SK-N-SH (cell line): ENCODE measurements around the gene VEGFB. TPM values are rescaled to one million over a fixed set of nuclear protein-coding genes. Genes with fewer than 3 reads are reported as not detected.

Source experiments
- CTCF ChIA-PET: fragments of 300-600, 350-600 bp; formaldehyde crosslinking; extraction: SDS; loops from one replicate; lab custom pipeline; 2021; lab: Yijun Ruan, JAX
- POLR2A ChIA-PET: fragments of 350-600 bp; sonication (Branson Sonifier 250); formaldehyde crosslinking; extraction: SDS; loops from one replicate; lab custom pipeline; 2020; ENCODE audit warnings: antibody characterized with exemption, inconsistent platforms; lab: Yijun Ruan, JAX
- DNase-seq: peaks from one replicate; pipeline ENCODE4 v3.0.0; 2012
- H2AFZ ChIP-seq: fragments of 200-600 bp; sonication (generic); 2 replicates; pipeline ENCODE4 v1.8.1; 2016; ENCODE audit warnings: antibody characterized with exemption, mild to moderate bottlenecking, low read depth
- H3F3A ChIP-seq: fragments of 200-600 bp; sonication (generic); replicated peaks from 2 replicates; pipeline ENCODE3; 2016; ENCODE audit warnings: antibody characterized with exemption, mild to moderate bottlenecking; ENCODE audit not compliant: insufficient read depth
- H3K27ac ChIP-seq, 2 experiments: fragments of 200-500 bp in 1 of 2; fragments of 200-600 bp in 1 of 2; sonication (Bioruptor generic) in 1 of 2; sonication (generic), shearing (Covaris generic) in 1 of 2; 2 replicates each; pipeline versions ENCODE4 v1.5.1 to v1.6.1; 2014 to 2016; ENCODE audit warnings: low read depth in 2 of 2, inconsistent platforms in 1 of 2, low read length in 1 of 2, mild to moderate bottlenecking in 1 of 2, mixed read lengths in 1 of 2
- H3K27me3 ChIP-seq: fragments of 200-600 bp; sonication (generic), shearing (Covaris generic); 2 replicates; pipeline ENCODE4 v1.6.1; 2016; ENCODE audit warnings: mixed run types; ENCODE audit not compliant: insufficient read depth
- H3K36me3 ChIP-seq, 2 experiments: fragments of 200-500 bp in 1 of 2; fragments of 200-600 bp in 1 of 2; sonication (Bioruptor generic) in 1 of 2; sonication (generic) in 1 of 2; replicated peaks in 1 of 2; 2 replicates each; pipeline versions ENCODE3 to v1.5.1; 2014 to 2016; ENCODE audit warnings: low read length in 1 of 2, mild to moderate bottlenecking in 1 of 2; ENCODE audit not compliant: insufficient read depth in 2 of 2, control insufficient read depth in 1 of 2
- H3K4me1 ChIP-seq, 2 experiments: fragments of 200-500 bp in 1 of 2; fragments of 200-600 bp in 1 of 2; sonication (Bioruptor generic) in 1 of 2; sonication (generic), shearing (Covaris generic) in 1 of 2; 2 replicates each; pipeline versions ENCODE4 v1.5.1 to v1.6.1; 2014 to 2016; ENCODE audit warnings: low read depth in 1 of 2, low read length in 1 of 2, mixed run types in 1 of 2; ENCODE audit not compliant: insufficient read depth in 2 of 2, control insufficient read depth in 1 of 2
- H3K4me2 ChIP-seq: fragments of 200-600 bp; sonication (generic), shearing (Covaris generic); 2 replicates; pipeline ENCODE4 v1.6.1; 2017; ENCODE audit warnings: mixed run types
- H3K4me3 ChIP-seq, 2 experiments: fragments of 200-500 bp in 1 of 2; fragments of 200-600 bp in 1 of 2; sonication (Bioruptor generic) in 1 of 2; sonication (generic), shearing (Covaris generic) in 1 of 2; 2 replicates each; pipeline versions ENCODE4 v1.5.1 to v1.8.1; 2014 to 2016; ENCODE audit warnings: low read depth in 2 of 2, inconsistent platforms in 1 of 2, low read length in 1 of 2, mild to moderate bottlenecking in 1 of 2, mixed read lengths in 1 of 2, moderate library complexity in 1 of 2
- H3K79me2 ChIP-seq: fragments of 200-600 bp; sonication (generic); 2 replicates; pipeline ENCODE4 v1.8.1; 2017; ENCODE audit warnings: mild to moderate bottlenecking; ENCODE audit not compliant: insufficient read depth
- H3K9ac ChIP-seq: fragments of 200-600 bp; sonication (generic); 2 replicates; pipeline ENCODE4 v1.6.1; 2017; ENCODE audit warnings: mixed run types
- H3K9me2 ChIP-seq: fragments of 200-600 bp; sonication (generic); 2 replicates; pipeline ENCODE4 v1.6.1; 2017; ENCODE audit warnings: mixed run types
- H3K9me3 ChIP-seq: fragments of 200-600 bp; sonication (generic); 2 replicates; pipeline ENCODE4 v1.6.1; 2017; ENCODE audit warnings: mixed run types, mild to moderate bottlenecking, moderate library complexity
- H4K20me1 ChIP-seq: fragments of 200-600 bp; sonication (generic); 2 replicates; pipeline ENCODE4 v1.6.1; 2017; ENCODE audit warnings: mild to moderate bottlenecking, mixed run types; ENCODE audit not compliant: insufficient read depth
- EP300 ChIP-seq, 2 experiments: IDR thresholded peaks; 2 replicates each; pipeline versions ENCODE4 v1.4.0 to v1.6.1; 2012; ENCODE audit warnings: borderline replicate concordance in 1 of 2, low read depth in 1 of 2, low read length in 1 of 2
- FOXJ3 ChIP-seq: sonication (generic); formaldehyde crosslinking; IDR thresholded peaks from 2 replicates; pipeline ENCODE4 v1.5.1; 2020; ENCODE audit warnings: mild to moderate bottlenecking, missing genetic modification reagents
- JUND ChIP-seq: IDR thresholded peaks from 2 replicates; pipeline ENCODE4 v1.4.0; 2012
- POLR2AphosphoS5 ChIP-seq: IDR thresholded peaks from 2 replicates; pipeline ENCODE4 v1.6.1; 2012; ENCODE audit warnings: low read depth, low read length
- RCOR1 ChIP-seq: fragments of 150-350 bp; IDR thresholded peaks from 2 replicates; pipeline ENCODE4 v1.6.1; 2017; ENCODE audit warnings: antibody characterized with exemption, low read length
- SMC3 ChIP-seq: IDR thresholded peaks from 2 replicates; pipeline ENCODE4 v1.6.1; 2012; ENCODE audit warnings: low read depth, low read length, improper control_type of control experiment
- TAF1 ChIP-seq: IDR thresholded peaks from 2 replicates; pipeline ENCODE4 v1.6.1; 2012; ENCODE audit warnings: low read depth, mild to moderate bottlenecking, low read length, moderate library complexity, borderline replicate concordance
- TEAD4 ChIP-seq: IDR thresholded peaks from 2 replicates; pipeline ENCODE4 v1.4.0; 2012; ENCODE audit warnings: mild to moderate bottlenecking, borderline replicate concordance; ENCODE audit not compliant: insufficient read depth
- whole genome bisulfite sequencing: methylation state at CpG from one replicate; pipeline ENCODE4 v1.1.6; 2017; ENCODE audit warnings: low lambda C conversion rate; 5-methylcytosine and 5-hydroxymethylcytosine counted together
- polyA plus RNA-seq, 3 experiments: library from polyadenylated mRNA; depleted of rRNA; stranded (reverse); fragments of >200 nt; gene quantifications; 2 replicates each; pipeline ENCODE4 v1.2.3, GENCODE V29; 2012
- TF ChIP-seq, protein P1 (sequence below): fragments of 150-350 bp; IDR thresholded peaks from 2 replicates; pipeline ENCODE4 v1.6.1; 2016; ENCODE audit warnings: mild to moderate bottlenecking, low read depth, low read length
- TF ChIP-seq, protein P2 (sequence below): IDR thresholded peaks from 2 replicates; pipeline ENCODE4 v1.6.1; 2012; ENCODE audit warnings: mild to moderate bottlenecking, low read depth, low read length, moderate library complexity

VEGFB gene
- polyA plus RNA-seq, 1 of the 3 experiments (the other 2 are of a cell fraction) = 29.9 TPM

DNA sequence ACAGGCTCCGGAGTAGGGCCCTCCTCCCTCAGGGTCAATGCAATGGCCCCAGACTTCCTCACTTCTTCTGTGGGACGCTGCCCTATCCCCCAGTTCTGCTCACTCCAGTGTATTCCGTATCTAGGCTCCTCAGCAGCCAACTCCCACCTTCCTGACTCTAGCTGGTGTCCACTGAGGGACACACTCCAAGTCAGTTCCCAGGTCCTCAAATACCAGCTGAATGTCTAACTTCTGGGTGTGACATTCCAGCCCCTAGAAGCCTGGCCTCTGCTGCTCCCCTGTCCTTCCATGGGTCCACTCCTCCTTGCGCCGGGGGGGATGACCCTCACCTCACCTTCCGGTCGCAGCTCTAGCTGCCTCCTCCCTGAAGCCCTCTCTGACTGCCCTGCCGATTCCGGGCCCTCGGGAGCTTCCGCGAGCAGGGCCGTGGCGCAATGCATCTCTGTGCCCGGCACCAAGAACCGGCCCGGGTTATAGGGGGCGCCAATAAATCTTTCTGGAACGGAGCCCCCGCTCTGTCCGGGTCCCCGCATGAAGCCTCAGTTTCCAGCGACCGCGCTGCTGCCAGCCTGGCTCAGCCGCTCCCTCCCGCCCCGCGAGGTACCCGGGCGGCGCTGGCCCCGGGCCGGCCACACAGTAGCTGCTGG lies 34.6 kb downstream of the VEGFB start:
- Histone ChIP-seq H4K20me1 (no peaks in the 10 kb centered on the region), H3K4me3 (peak overlapping the region; percentile 60 to 65), H3K4me1 (peaks cover 12 to 48% of the 10 kb centered on the region in 2 experiments; a peak in 2 of 4 replicates), H3K79me2 (peaks cover 19% of the 10 kb centered on the region), H3K27me3 (no peaks in the 10 kb centered on the region), H3K9ac (peak overlapping the region; percentile 63), H2AFZ (no peak overlapping the region), H3F3A (peaks cover 40% of the 10 kb centered on the region), H3K4me2 (peak overlapping the region; percentile 89), H3K36me3 (peaks cover 14 to 20% of the 10 kb centered on the region in 2 experiments), H3K9me2 (no peaks in the 10 kb centered on the region), H3K27ac (peak overlapping the region; percentile 88 to 97), H3K9me3 (no peaks in the 10 kb centered on the region)
- DNase-seq = peak; percentile 60
- TF ChIP-seq, protein P1, sequence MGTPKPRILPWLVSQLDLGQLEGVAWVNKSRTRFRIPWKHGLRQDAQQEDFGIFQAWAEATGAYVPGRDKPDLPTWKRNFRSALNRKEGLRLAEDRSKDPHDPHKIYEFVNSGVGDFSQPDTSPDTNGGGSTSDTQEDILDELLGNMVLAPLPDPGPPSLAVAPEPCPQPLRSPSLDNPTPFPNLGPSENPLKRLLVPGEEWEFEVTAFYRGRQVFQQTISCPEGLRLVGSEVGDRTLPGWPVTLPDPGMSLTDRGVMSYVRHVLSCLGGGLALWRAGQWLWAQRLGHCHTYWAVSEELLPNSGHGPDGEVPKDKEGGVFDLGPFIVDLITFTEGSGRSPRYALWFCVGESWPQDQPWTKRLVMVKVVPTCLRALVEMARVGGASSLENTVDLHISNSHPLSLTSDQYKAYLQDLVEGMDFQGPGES = no peak
- peak; percentile 41; the same call in 1 of the 2 replicates for TF ChIP-seq POLR2AphosphoS5
- TF ChIP-seq SMC3 = 0 out of 2 replicates have a peak, but pooled peaks have one; percentile 0
- TF ChIP-seq JUND = no peak
- no peak for TF ChIP-seq RCOR1
- TF ChIP-seq FOXJ3 = peak; percentile 2; the same call in 1 of the 2 replicates
- TF ChIP-seq, protein P2, sequence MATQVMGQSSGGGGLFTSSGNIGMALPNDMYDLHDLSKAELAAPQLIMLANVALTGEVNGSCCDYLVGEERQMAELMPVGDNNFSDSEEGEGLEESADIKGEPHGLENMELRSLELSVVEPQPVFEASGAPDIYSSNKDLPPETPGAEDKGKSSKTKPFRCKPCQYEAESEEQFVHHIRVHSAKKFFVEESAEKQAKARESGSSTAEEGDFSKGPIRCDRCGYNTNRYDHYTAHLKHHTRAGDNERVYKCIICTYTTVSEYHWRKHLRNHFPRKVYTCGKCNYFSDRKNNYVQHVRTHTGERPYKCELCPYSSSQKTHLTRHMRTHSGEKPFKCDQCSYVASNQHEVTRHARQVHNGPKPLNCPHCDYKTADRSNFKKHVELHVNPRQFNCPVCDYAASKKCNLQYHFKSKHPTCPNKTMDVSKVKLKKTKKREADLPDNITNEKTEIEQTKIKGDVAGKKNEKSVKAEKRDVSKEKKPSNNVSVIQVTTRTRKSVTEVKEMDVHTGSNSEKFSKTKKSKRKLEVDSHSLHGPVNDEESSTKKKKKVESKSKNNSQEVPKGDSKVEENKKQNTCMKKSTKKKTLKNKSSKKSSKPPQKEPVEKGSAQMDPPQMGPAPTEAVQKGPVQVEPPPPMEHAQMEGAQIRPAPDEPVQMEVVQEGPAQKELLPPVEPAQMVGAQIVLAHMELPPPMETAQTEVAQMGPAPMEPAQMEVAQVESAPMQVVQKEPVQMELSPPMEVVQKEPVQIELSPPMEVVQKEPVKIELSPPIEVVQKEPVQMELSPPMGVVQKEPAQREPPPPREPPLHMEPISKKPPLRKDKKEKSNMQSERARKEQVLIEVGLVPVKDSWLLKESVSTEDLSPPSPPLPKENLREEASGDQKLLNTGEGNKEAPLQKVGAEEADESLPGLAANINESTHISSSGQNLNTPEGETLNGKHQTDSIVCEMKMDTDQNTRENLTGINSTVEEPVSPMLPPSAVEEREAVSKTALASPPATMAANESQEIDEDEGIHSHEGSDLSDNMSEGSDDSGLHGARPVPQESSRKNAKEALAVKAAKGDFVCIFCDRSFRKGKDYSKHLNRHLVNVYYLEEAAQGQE = 0 out of 2 replicates have a peak, but pooled peaks have one; percentile 36
- 0 out of 2 replicates have a peak, but pooled peaks have one; percentile 7 for TF ChIP-seq TAF1
- no peak for TF ChIP-seq EP300 (IDR thresholded peaks at IDR 0.05; ENCODE audit: borderline replicate concordance in 1 of 2, low read depth in 1 of 2, low read length in 1 of 2)
- no peak for TF ChIP-seq TEAD4
- WGBS = 4% methylated on average over 12 of the region's 34 CpGs
- ChIA-PET CTCF (interaction anchor here (0.6 to 6.9 kb wide), 12 partner anchors 11 to 375 kb away, joined by 3 to 89 read pairs (median 6); partner anchors contain the start of genes ESRRA, FERMT3, KCNK4 and PLCB3), POLR2A (interaction anchor here (0.9 to 6.5 kb wide), 6 partner anchors 11 to 64 kb away, joined by 3 to 112 read pairs (median 8); partner anchors contain the start of genes BAD, ESRRA, FKBP2 and PLCB3)
